ENCODE results near the gene NAA80. TPM values are rescaled to one million over a fixed set of nuclear protein-coding genes. Genes with fewer than 3 reads are reported as not detected.
A peak's percentile ranks its signal among the peaks of the same experiment; 100 is the strongest.

The NAA80 gene
- total RNA-seq, 2 donors from 2014 or later, result 6.7 to 10.0 TPM

DNA sequence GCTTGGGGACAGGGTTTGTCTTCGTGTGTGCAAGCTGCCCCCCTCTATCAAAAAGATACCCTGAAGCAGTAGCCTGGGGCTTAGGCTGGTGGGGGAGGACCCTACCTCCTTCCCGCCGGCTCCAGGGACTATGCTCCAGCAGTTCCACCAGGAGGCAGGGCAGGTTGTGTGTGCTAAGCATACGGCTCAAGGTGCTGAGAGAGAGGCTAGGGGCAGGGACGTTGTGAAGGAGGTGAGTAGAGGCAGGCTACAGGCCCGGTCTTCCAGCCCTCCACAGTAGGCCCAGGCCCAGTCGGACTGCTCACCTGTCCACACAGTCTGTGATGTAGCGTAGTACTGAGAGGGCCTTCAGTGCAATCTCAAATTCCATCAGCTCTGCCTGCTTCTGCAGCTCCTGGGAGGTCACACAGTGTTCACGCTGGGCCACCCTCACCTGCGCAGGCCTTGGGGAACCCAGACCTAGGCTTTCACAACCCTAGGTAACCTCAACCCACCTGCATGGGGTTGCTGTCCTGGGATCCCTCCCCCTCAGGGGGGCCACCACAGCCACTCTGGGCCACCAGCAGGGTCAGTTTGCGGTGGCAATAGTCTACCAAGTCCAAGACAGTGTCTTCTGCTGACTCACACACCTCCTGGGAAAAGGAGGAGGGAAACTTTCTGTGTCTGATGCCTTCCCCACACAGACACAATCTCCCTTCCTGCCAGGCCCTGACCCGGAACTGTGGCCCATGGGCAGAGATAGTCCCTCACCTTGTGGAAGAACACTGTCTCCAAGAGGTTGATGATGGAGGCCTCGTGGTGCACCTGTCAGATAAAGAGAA, 43.8 kb upstream of the NAA80 start:
- H3K27ac ChIP-seq, result no peak overlapping the region
- no peaks in the 10 kb centered on the region for H3K27me3 ChIP-seq
- peak; percentile 17 for DNase-seq
- peaks cover 3% of the 10 kb centered on the region for H3K4me1 ChIP-seq
- no peaks in the 10 kb centered on the region for H3K36me3 ChIP-seq
- no peak overlapping the region for H3K4me3 ChIP-seq
- intact Hi-C loops (cut with DNase I), result no loop called here
- H3K9ac ChIP-seq (ENCODE audit: low read depth in 2 of 2, low read length in 2 of 2), result no peak overlapping the region
- H3K9me3 ChIP-seq, result no peaks in the 10 kb centered on the region
- TF ChIP-seq, protein P1, sequence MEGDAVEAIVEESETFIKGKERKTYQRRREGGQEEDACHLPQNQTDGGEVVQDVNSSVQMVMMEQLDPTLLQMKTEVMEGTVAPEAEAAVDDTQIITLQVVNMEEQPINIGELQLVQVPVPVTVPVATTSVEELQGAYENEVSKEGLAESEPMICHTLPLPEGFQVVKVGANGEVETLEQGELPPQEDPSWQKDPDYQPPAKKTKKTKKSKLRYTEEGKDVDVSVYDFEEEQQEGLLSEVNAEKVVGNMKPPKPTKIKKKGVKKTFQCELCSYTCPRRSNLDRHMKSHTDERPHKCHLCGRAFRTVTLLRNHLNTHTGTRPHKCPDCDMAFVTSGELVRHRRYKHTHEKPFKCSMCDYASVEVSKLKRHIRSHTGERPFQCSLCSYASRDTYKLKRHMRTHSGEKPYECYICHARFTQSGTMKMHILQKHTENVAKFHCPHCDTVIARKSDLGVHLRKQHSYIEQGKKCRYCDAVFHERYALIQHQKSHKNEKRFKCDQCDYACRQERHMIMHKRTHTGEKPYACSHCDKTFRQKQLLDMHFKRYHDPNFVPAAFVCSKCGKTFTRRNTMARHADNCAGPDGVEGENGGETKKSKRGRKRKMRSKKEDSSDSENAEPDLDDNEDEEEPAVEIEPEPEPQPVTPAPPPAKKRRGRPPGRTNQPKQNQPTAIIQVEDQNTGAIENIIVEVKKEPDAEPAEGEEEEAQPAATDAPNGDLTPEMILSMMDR (IDR thresholded peaks at IDR 0.05), result no peak

DNA sequence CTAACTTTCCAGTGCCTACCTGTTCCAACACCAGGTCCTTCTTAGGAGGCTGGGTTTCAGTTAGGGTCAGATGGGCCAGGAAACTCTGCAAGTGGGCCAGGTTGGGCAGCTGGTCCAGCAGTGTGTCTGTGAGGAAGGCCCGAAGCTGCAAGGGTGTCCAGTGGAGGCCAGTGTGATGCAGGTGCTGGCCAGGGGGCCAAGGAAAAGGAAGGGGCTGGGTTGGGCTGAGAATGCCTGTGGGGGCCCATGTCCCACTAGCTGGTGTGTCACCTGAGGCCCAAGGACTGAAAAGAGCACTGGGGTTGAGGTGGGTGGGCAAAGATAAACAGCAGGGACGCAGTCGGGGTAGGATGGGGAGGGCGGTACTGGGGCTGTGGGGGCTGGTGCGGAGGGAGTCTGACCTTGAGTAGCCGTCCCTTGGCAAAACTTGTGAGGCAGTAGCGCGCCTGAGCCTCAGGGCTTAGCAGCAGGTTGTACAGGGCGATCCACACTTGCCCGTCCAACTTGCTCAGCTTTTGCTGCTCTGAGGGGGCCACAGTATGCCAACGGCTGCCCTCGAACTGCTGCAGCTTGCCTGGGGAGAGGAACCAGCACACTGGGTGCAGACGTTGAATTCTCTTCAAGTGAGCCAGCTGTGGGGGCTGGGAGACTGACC, 42.9 kb upstream of the NAA80 start:
- TF ChIP-seq, protein P1 (IDR thresholded peaks at IDR 0.05), result no peak
- peaks cover 3% of the 10 kb centered on the region for H3K4me1 ChIP-seq
- no peak overlapping the region for H3K9ac ChIP-seq (ENCODE audit: low read depth in 2 of 2, low read length in 2 of 2)
- no peaks in the 10 kb centered on the region for H3K36me3 ChIP-seq
- DNase-seq, result peak; percentile 22
- H3K9me3 ChIP-seq, result no peaks in the 10 kb centered on the region
- H3K4me3 ChIP-seq, result no peak overlapping the region
- intact Hi-C loops (cut with DNase I), result no loop called here
- H3K27ac ChIP-seq, result no peak overlapping the region
- no peaks in the 10 kb centered on the region for H3K27me3 ChIP-seq

DNA sequence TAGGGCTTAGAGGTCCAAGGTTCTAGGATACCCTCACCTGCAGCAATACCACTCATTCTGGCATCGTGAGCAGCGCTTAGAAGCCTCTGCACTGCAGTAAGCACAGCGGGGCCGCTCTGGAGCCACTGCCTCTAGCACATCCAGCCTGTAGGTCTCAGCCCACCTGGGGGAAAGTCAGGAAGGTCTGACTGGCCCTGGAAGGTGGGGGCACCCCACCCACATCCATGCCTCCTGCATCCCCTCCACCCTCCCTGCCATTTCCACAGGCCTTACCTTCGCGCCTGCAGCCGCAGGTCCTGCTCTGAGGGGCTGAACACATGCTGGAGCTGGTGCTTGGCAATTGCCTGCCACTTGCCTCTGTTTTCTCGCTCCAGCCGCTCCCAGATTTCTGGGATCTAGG, 42.3 kb upstream of the NAA80 start:
- peak overlapping the region in 1 of 2 donors; percentile 61 for H3K9ac ChIP-seq (ENCODE audit: low read depth in 2 of 2, low read length in 2 of 2)
- peaks cover 3% of the 10 kb centered on the region for H3K4me1 ChIP-seq
- no peaks in the 10 kb centered on the region for H3K36me3 ChIP-seq
- peak; percentile 24 for DNase-seq
- intact Hi-C loops (cut with DNase I), result no loop called here
- H3K4me3 ChIP-seq, result peak overlapping the region; percentile 45
- no peaks in the 10 kb centered on the region for H3K27me3 ChIP-seq
- TF ChIP-seq, protein P1 (IDR thresholded peaks at IDR 0.05), result no peak
- H3K9me3 ChIP-seq, result no peaks in the 10 kb centered on the region
- H3K27ac ChIP-seq, result peak overlapping the region; percentile 97

DNA sequence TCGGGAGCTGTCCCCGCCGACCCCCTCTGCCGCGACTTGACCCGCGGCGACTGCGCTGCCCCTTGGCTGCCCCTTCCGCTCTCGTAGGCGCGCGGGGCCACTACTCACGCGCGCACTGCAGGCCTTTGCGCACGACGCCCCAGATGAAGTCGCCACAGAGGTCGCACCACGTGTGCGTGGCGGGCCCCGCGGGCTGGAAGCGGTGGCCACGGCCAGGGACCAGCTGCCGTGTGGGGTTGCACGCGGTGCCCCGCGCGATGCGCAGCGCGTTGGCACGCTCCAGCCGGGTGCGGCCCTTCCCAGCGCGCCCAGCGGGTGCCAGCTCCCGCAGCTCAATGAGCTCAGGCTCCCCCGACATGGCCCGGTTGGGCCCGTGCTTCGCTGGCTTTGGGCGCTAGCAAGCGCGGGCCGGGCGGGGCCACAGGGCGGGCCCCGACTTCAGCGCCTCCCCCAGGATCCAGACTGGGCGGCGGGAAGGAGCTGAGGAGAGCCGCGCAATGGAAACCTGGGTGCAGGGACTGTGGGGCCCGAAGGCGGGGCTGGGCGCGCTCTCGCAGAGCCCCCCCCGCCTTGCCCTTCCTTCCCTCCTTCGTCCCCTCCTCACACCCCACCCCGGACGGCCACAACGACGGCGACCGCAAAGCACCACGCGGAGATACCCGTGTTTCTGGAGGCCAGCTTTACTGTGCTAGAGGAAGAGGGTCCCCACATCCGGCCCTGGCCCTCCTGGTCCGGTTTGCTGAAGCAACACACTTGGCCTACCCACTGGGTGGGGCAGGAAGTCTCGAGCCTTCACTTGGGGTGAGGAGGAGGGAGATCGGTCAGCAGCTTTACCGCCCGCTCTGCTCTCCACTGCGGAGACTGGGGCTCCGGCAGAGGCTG, 41.5 kb upstream of the NAA80 start, which contains the start of gene RASSF1:
Gene RASSF1, minus strand, starts transcription at position 389 of the 882 bp plus-strand sequence. Its CDS starts 31 bp downstream, at position 358.
- no peaks in the 10 kb centered on the region for H3K36me3 ChIP-seq
- intact Hi-C loops (cut with DNase I), result no loop called here
- peak; percentile 86 for DNase-seq
- H3K27me3 ChIP-seq, result no peaks in the 10 kb centered on the region
- H3K9ac ChIP-seq (ENCODE audit: low read depth in 2 of 2, low read length in 2 of 2), result peak within 1 kb of the TSS; percentile 61 to 87
- no peaks in the 10 kb centered on the region for H3K9me3 ChIP-seq
- peak within 1 kb of the TSS; percentile 45 for H3K4me3 ChIP-seq
- TF ChIP-seq, protein P1 (IDR thresholded peaks at IDR 0.05), result no peak
- peaks cover 7% of the 10 kb centered on the region for H3K4me1 ChIP-seq
- H3K27ac ChIP-seq, result peak within 1 kb of the TSS; percentile 97

DNA sequence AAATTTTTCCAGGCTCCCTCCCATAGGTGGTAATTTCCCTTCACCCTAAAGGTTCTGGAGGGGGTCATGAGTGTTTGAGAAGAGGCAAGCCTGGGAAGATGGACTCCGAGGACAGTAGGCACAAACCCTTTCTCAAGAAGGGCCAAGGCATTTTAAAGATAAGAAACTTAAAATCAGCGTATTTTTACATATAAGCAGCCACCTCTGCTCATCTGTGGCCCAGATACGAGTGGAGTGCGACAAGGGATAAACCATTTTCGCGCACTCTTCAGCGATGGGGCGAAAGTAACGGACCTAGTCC, 40.9 kb upstream of the NAA80 start:
- Histone ChIP-seq H3K4me1 (peaks cover 9% of the 10 kb centered on the region), H3K27ac (peak overlapping the region; percentile 97), H3K9me3 (no peaks in the 10 kb centered on the region), H3K4me3 (peak overlapping the region; percentile 45), H3K27me3 (no peaks in the 10 kb centered on the region), H3K36me3 (no peaks in the 10 kb centered on the region), H3K9ac (ENCODE audit: low read depth in 2 of 2, low read length in 2 of 2) (peak overlapping the region; percentile 61 to 87)
- TF ChIP-seq, protein P1 (IDR thresholded peaks at IDR 0.05), result no peak
- DNase-seq, result no peak
- intact Hi-C loops (cut with DNase I), result no loop called here
